D721Med (cell line): ENCODE measurements around the gene TVP23A.

Source experiments
- DNase-seq: peaks from one replicate; pipeline ENCODE4 v3.0.0; 2011; ENCODE audit warnings: low spot score; ENCODE audit not compliant: insufficient read length
- FAIRE-seq: peaks from 2 replicates; lab custom pipeline; 2011; peaks lifted over from hg19 to GRCh38; lab: Jason Lieb, UNC
- TF ChIP-seq, protein P1 (sequence below): IDR thresholded peaks from 2 replicates; pipeline ENCODE4 v1.5.1; 2012; ENCODE audit warnings: mild to moderate bottlenecking, control low read depth; ENCODE audit not compliant: insufficient read depth; ENCODE audit errors: missing control alignments

TVP23A gene

DNA sequence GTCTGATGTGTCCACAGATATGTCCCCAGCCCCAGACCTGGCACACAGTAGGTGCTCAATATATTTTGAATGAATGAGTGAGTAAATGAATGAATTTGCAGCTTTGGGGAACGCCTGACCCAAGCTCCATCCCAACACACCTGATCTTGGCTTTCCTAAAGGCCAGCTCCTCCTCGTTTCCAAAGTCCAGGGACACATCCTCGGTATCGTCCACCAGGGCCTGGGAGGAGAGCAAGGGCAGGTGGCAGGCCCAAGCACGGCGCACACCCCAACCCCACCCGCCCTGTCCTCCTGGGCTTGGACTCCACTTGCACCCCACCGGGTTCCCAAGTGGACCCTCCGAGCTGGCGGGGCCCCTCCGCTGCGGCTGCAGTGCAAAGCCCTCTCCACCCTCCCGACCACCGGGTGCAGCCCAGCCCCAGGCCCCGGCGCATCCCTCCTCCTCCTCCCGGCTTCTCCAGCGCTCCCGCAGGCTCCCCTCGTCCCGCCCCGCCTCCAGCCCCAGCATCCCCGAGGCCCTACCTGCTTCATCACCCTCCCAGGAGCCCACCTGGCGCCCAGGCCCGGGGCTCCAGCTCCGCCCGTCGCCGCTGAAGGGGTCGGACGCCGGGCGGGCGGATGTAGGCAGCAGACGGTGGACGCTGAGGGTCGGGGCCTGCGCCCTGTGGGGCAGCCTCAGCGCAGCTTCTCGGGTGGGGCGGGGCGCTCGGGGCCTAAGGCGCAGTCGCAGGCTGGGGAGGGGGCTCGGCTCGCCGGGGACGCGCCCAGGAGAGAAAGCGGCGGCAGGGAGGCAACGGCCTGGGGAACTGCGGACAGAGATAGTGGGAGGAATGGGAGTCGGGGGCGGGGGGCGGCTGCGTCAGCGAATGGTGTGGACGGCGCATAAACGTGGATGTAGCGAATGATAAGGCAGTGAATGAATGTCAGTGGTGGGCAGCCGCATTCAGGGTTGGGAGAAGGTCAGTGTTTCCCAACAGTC lies at the start of gene TVP23A:
Gene TVP23A (minus strand): TSS at position 832 of the 979 bp plus-strand sequence. CDS start 301 bp downstream, at position 531.
- TF ChIP-seq, protein P1, sequence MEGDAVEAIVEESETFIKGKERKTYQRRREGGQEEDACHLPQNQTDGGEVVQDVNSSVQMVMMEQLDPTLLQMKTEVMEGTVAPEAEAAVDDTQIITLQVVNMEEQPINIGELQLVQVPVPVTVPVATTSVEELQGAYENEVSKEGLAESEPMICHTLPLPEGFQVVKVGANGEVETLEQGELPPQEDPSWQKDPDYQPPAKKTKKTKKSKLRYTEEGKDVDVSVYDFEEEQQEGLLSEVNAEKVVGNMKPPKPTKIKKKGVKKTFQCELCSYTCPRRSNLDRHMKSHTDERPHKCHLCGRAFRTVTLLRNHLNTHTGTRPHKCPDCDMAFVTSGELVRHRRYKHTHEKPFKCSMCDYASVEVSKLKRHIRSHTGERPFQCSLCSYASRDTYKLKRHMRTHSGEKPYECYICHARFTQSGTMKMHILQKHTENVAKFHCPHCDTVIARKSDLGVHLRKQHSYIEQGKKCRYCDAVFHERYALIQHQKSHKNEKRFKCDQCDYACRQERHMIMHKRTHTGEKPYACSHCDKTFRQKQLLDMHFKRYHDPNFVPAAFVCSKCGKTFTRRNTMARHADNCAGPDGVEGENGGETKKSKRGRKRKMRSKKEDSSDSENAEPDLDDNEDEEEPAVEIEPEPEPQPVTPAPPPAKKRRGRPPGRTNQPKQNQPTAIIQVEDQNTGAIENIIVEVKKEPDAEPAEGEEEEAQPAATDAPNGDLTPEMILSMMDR: no peak
- DNase-seq (no peak), FAIRE-seq (no peak)

DNA sequence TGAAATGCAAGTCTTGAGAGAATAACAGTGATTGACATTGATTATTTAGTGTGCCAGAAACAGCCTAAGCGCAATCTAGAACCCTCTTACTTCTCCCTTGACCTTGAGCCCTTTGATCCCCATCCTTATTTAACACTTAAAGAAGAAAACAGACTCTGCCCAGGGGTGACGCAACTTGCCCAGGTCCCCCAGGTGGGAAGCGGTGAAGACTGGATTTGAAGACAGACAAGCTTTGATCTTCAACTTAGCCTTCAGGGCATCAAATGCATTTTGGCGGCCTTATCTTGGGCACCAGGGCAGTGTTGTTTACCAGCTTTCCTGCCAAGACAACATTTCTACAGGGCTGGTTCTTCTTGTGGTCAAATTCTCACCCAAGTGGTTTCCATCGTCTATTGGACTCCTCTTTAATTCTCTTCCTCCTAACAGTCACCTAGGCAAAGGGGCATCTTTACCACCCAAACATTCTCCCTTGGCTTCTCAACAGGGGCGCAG lies 49.6 kb upstream of the TVP23A start:
- TF ChIP-seq, protein P1: no peak
- DNase-seq (no peak), FAIRE-seq (no peak)

DNA sequence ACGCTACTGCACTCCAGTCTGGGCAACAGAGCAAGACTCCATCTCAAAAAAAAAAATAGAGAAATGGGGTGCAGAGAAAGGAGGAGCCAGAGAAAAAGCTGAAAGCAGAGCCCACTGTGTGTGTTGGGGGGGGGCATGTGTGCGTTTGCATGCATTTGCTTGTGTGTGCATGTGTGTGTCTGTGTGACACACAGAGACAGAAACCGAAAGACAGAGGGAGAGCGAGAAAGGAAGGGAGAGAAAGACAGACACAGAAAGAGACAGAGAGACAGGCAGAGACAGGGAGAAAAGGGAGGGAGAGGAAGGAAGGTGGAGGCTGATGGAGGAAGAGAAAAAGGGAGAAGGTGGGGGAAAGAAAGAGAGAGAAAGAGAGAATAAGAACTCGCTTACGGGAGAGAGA lies 48.6 kb upstream of the TVP23A start:
- FAIRE-seq (no peak), DNase-seq (no peak)
- TF ChIP-seq, protein P1: no peak

DNA sequence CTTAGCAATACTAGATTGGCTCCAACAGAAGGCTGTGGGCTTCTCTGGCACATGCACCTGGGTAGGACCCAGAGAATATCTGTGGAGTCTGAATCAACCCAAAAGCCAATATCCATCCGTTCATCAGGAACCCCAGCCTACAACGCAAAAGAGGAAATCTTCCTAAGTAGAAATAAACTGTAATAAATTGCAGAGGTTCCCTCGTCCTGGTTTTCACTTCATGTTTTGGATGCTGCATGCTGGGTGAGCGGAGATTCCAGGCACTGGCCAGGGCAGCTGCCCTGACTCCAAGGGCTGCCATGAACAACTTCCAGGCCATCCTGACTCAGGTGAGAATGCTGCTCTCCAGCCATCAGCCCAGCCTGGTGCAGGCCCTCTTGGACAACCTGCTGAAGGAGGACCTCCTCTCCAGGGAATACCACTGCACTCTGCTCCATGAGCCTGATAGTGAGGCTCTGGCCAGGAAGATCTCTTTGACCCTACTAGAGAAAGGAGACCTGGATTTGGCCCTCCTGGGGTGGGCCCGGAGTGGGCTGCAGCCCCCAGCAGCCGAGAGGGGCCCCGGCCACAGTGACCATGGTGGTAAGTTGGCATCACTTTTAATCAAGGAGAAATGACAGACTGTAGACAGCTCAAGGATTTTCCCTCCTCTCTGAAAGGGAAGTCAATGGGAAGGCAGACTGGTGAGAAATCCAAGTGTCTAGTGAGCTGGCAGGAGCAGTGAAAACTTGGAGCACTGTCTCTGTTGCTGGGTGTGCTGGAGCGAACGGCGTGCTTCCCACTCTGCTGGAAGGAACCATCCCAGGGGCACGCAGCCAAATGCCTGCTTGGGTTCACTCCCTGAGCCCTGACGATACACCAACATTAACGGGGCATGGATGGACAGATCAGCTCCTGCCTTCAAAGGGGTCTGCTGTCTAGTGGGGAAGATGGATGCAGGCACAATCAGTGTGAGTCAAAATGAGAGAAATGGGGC lies 47.7 kb upstream of the TVP23A start:
- FAIRE-seq (no peak), DNase-seq (no peak)
- TF ChIP-seq, protein P1: no peak

DNA sequence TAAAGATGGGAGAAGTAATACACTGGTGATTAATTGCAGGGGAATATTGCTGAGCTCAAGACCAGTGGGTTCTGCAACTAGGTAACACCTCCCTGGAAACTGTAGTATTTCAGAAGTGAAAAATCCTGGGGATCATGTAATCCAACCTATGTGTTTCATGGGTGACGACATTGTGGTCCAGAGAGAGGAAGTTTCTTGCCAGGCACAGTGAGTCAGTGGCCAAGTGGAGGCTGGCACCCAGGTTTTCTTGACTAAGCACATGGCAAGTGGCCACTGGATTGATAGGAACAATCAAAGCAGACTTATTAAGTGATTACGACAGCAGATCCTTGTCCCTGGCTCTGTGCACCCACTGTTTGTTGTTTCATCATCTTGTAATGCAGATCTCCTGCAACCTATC lies 43.8 kb upstream of the TVP23A start:
- TF ChIP-seq, protein P1: no peak
- no peak for DNase-seq
- FAIRE-seq: no peak

DNA sequence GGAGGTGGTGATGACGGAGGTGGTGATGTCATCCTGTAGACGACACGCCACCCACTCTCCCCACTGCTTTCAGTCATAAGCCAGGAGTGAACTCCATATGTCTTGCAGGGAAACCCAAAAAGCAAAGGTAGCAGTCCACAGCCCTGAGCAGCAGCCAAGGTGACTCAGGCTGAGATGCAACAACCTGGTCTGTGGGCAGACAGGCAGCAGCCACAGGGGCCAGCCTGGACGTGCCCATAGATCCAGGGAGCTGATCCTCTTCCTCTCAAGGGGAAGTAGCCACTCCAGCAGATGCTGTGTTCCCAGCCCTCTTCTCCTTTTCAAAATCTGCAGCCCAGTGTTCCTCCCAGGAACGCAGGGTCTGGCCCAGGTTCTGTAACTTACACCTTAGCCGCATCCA lies 41.1 kb upstream of the TVP23A start:
- TF ChIP-seq, protein P1: no peak
- FAIRE-seq (no peak), DNase-seq (no peak)
